Tibial nerve (tissue), 4 donors: Measurements from ENCODE around the gene GRB2.

Experiments
- CTCF ChIP-seq, 5 experiments: fragments of 200-600 bp in 3 of 5; fragments of 450-650 bp in 2 of 5; sonication (generic) in 3 of 5; IDR thresholded peaks; one replicate each; pipeline ENCODE4 v1.5.1; 2016 to 2019; ENCODE audit warnings: antibody characterized with exemption in 5 of 5, mild to moderate bottlenecking in 3 of 5, moderate library complexity in 2 of 5
- EP300 ChIP-seq, 2 donors: sonication (generic); formaldehyde crosslinking; IDR thresholded peaks; one replicate each; pipeline ENCODE4 v1.6.1; 2017; ENCODE audit warnings: antibody characterized with exemption in 2 of 2, mild to moderate bottlenecking in 1 of 2
- POLR2A ChIP-seq, 2 donors: fragments of 450-650 bp; IDR thresholded peaks; one replicate each; pipeline ENCODE4 v1.6.1; 2017; ENCODE audit warnings: antibody characterized with exemption in 2 of 2, mild to moderate bottlenecking in 2 of 2, moderate library complexity in 2 of 2

- TF ChIP-seq EP300 (IDR thresholded peaks at IDR 0.05) (no peak), CTCF (IDR thresholded peaks at IDR 0.05) (no peak), POLR2A (IDR thresholded peaks at IDR 0.05) (no peak)
Observed at GRCh38 chr17:75331671-75332070, 73.8 kb downstream of the GRB2 start.
